Activated T-helper 1 cell treated with anti-CD3 and anti-CD28 coated beads, Interleukin-12 subunit alpha, Interleukin-12 subunit beta, Interleukin-2, Interleukin-4 antibody, amounts not matched to agents 30 ng/mL and 10 ng/mL and 1 ng/mL, durations not matched to agents 14 hours and 24 hours and 36 hours (primary cell): Measurements from ENCODE around the gene MYO5C. TPM values are rescaled to one million over a fixed set of nuclear protein-coding genes. Genes with fewer than 3 reads are reported as not detected.

ENCODE experiments used
- DNase-seq: peaks from one replicate; pipeline ENCODE4 v3.0.0; 2021; ENCODE audit warnings: low spot score
- H3K27ac Mint-ChIP-seq: one replicate; pipeline ENCODE4 v1.8.0; 2021; ENCODE audit warnings: mild to moderate bottlenecking, mixed read lengths
- H3K27me3 Mint-ChIP-seq: one replicate; pipeline ENCODE4 v1.8.0; 2022; ENCODE audit warnings: mild to moderate bottlenecking, moderate library complexity, mixed read lengths; ENCODE audit not compliant: insufficient read depth
- H3K36me3 Mint-ChIP-seq: one replicate; pipeline ENCODE4 v1.8.0; 2021; ENCODE audit warnings: low read depth, mixed read lengths
- H3K4me1 Mint-ChIP-seq: one replicate; pipeline ENCODE4 v1.8.0; 2021; ENCODE audit warnings: low read depth, mixed read lengths
- H3K4me3 Mint-ChIP-seq: one replicate; pipeline ENCODE4 v1.8.0; 2021; ENCODE audit warnings: mild to moderate bottlenecking, moderate library complexity, mixed read lengths
- H3K9me3 Mint-ChIP-seq: one replicate; pipeline ENCODE4 v1.8.0; 2021; ENCODE audit warnings: mixed read lengths
- intact Hi-C: fragments of 100-400 bp; cut with micrococcal nuclease; formaldehyde crosslinking; loops from one replicate; pipeline ENCODE4 v1.15.1; 2024
- total RNA-seq: library from RNA; stranded (reverse); gene quantifications from 2 replicates; pipeline ENCODE4 v1.2.3, GENCODE V29; 2022

The MYO5C gene
- total RNA-seq, 1 donor from 2014 or later: 0.29 TPM

DNA sequence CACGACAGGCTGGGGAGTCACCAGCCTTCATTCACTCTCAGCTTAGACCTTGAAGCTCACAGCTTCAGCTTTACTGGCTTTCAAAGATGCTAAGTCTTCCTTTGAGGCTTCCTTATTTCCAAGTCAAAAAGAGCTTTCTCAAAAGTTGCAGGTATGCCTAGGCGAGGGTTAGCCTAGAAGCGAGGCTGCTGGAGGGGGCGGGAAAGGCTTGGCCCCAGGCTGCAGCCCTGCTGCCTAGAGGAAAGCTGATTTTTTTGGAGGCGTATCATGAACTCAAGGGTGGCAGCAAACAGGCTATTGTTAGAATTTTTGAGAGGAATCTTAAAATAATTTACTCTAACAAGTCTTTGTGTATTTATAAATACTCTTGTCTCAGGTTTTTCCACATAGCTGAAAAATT is 37.1 kb downstream of the MYO5C start:
- H3K27ac Mint-ChIP-seq: peak overlapping the region; percentile 64
- intact Hi-C loops: loop anchor here (5.0 kb wide), 1 partner anchor 939 kb away; no protein-coding TSS in a partner anchor
- peaks cover 48% of the 10 kb centered on the region for H3K4me1 Mint-ChIP-seq
- no peak for DNase-seq
- no peaks in the 10 kb centered on the region for H3K27me3 Mint-ChIP-seq
- H3K4me3 Mint-ChIP-seq: no peak overlapping the region
- peaks cover 3% of the 10 kb centered on the region for H3K36me3 Mint-ChIP-seq
- no peaks in the 10 kb centered on the region for H3K9me3 Mint-ChIP-seq

- Mint-ChIP-seq H3K36me3 (peaks cover 1% of the 10 kb centered on the region), H3K9me3 (no peaks in the 10 kb centered on the region), H3K4me1 (peaks cover 41% of the 10 kb centered on the region), H3K27me3 (no peaks in the 10 kb centered on the region), H3K4me3 (no peak overlapping the region), H3K27ac (no peak overlapping the region)
- intact Hi-C loops: loop anchor here (2.0 to 5.0 kb wide), 4 partner anchors 311 to 940 kb away; partner anchors contain the start of genes ARPP19 and ATOSA
- no peak for DNase-seq
These were observed 37.9 kb downstream of the MYO5C start for GRCh38 chr15:52257734-52258062.

DNA sequence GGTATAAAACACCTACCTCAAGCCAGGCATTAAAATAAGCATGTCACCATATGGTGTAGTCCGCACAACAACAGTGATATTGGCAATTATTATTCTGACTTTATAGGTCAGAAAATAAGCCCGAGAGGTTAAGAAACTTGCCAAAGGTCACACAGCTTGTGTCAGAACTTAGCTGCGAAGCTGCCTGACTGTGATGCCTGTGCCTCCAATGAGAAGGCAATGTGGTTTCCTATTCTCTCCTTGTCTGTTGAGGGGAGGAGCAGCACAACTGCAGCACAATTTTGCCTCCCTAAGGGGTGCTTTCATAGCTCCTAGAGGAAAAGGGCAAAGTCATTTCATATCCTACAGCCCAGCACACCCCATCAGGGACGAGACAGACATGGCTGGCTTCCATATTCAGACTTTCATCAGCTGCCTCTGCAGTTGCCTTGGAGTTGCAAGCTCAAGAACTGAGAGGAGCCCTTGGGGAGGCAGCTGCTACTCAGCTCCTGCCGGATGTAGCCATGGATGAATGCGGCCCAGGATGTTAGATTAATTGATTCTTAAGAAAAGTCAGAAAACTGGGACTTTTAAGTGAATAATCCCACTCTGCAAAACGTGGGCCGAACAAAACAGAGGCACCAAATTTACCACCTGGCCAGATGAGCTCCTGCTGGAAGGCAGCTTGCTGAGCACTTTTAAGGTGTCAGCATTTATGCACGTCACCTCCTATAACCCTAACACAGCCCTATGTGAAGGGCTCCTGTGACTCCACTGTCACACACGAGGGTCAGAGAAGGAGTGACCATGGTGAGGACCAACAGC is 38.5 kb downstream of the MYO5C start:
- Mint-ChIP-seq H3K4me3 (no peak overlapping the region), H3K4me1 (peaks cover 35% of the 10 kb centered on the region), H3K9me3 (no peaks in the 10 kb centered on the region), H3K27me3 (no peaks in the 10 kb centered on the region), H3K36me3 (peaks cover 1% of the 10 kb centered on the region), H3K27ac (no peak overlapping the region)
- intact Hi-C loops: loop anchor here (1.0 to 5.0 kb wide), 7 partner anchors 74 to 940 kb away; partner anchors contain the start of genes ARPP19, ATOSA and MYO5A
- no peak for DNase-seq

DNA sequence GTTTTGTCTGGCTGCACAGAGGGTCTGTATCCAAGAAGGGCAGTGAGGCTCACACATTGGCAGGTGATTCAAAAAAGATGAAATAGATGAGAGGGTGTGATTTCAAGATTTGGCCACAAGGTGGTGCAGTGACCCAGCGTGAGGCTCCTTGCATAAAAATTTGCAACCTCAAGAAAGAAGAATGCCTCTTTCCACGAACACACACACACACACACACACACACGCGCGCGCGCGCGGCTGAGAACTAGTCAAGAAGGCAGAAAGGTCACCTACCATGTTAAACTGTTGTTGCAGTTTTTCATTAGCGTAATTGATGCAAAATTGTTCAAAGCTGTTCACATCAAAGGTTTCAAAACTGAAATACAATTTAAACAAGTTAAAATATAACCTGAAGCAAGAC is 39.2 kb downstream of the MYO5C start:
- no peaks in the 10 kb centered on the region for H3K36me3 Mint-ChIP-seq
- no peaks in the 10 kb centered on the region for H3K27me3 Mint-ChIP-seq
- peaks cover 28% of the 10 kb centered on the region for H3K4me1 Mint-ChIP-seq
- H3K4me3 Mint-ChIP-seq: peak overlapping the region; percentile 47
- intact Hi-C loops: loop anchor here (1.0 to 5.0 kb wide), 7 partner anchors 75 to 941 kb away; partner anchors contain the start of genes ARPP19, ATOSA and MYO5A
- peak; percentile 62 for DNase-seq
- H3K9me3 Mint-ChIP-seq: no peaks in the 10 kb centered on the region
- peak overlapping the region; percentile 82 for H3K27ac Mint-ChIP-seq

DNA sequence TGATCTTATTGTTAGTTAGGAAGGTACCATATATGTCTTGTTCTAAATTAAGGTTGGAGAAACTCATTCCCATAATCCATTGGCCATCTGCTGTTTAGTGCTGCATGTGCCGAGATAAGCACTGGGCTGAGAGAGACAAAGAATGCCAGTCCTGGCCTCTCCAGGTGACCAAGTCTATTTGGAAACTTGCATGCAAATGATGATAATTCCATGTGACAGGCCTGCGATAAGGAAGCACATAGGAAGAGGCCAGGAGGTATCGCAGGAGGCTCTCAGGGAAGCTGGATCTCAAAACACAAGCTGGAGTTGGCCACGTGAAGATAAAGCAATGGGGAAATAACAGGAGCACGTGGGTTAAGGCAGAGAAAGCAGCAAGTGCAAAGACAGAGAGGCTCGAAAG is 39.7 kb downstream of the MYO5C start:
- Mint-ChIP-seq H3K27me3 (no peaks in the 10 kb centered on the region), H3K4me3 (no peak overlapping the region), H3K36me3 (no peaks in the 10 kb centered on the region), H3K4me1 (peaks cover 26% of the 10 kb centered on the region), H3K27ac (no peak overlapping the region), H3K9me3 (no peaks in the 10 kb centered on the region)
- DNase-seq: no peak
- intact Hi-C loops: loop anchor here (1.0 to 5.0 kb wide), 7 partner anchors 75 to 941 kb away; partner anchors contain the start of genes ARPP19, ATOSA and MYO5A

GRCh38 chr15:52255008-52255407 is 40.6 kb downstream of the MYO5C start:
- Mint-ChIP-seq H3K9me3 (no peaks in the 10 kb centered on the region), H3K4me1 (peaks cover 19% of the 10 kb centered on the region), H3K36me3 (no peaks in the 10 kb centered on the region), H3K4me3 (no peak overlapping the region), H3K27me3 (no peaks in the 10 kb centered on the region), H3K27ac (no peak overlapping the region)
- intact Hi-C loops: loop anchor here (5.0 kb wide), 1 partner anchor 942 kb away; no protein-coding TSS in a partner anchor
- DNase-seq: no peak

DNA sequence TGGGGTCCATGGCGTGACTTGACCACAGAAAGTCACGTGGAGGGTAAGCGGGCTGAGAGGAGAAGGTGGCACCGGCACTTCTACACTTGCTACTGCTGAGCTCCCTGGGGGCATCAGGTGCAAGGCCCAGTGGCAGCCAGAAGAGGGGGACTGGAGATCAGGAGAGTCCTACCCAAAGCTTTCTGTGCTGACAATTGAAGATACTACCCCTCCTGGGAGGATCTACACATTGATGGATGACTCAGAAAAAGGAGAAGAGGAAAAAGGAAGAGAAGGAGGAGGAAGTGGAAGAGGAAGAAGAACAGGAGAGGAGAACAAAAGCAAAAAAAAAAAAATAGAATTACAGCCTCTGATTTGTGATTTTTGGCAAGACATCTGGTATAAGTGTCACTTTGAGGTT is 41.2 kb downstream of the MYO5C start:
- Mint-ChIP-seq H3K9me3 (no peaks in the 10 kb centered on the region), H3K27me3 (no peaks in the 10 kb centered on the region), H3K4me3 (no peak overlapping the region), H3K27ac (peak overlapping the region; percentile 49), H3K36me3 (no peaks in the 10 kb centered on the region), H3K4me1 (peaks cover 19% of the 10 kb centered on the region)
- intact Hi-C loops: no loop called here
- DNase-seq: no peak

GRCh38 chr15:52252781-52253180 is 42.8 kb downstream of the MYO5C start:
- no peak for DNase-seq
- H3K27me3 Mint-ChIP-seq: peaks cover 5% of the 10 kb centered on the region
- no peak overlapping the region for H3K27ac Mint-ChIP-seq
- peaks cover 18% of the 10 kb centered on the region for H3K4me1 Mint-ChIP-seq
- no peaks in the 10 kb centered on the region for H3K36me3 Mint-ChIP-seq
- no peak overlapping the region for H3K4me3 Mint-ChIP-seq
- no peaks in the 10 kb centered on the region for H3K9me3 Mint-ChIP-seq
- intact Hi-C loops: no loop called here

DNA sequence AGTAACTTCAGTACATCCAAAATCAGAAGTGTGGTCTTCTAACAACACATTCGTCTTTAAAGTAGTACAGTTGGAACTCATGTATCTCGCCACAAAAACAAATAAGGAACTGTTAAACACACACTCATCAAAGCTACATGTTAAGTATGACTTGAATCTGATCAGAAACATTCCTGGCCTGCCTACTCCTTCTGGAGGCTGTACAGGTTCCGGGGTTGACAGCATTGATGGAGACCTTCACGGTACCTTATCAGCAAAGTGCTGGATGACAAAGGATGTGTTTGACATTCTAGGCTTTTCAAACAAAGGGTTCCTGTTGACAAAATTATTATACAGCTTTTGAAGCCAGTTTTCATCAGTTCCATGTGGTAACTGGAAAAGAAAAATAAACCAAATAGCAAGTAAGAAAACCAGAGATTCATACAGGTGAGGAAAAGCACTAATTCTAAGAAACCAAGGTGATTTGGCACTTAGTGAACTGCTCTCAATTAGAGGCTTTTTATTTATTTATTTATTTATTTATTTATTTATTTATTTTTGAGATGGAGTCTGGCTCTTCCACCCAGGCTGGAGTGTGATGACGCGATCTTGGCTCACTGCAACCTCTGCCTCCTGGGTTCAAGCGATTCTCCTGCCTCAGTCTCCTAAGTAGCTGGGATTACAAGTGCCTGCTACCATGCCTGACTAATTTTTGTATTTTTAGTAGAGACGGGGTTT is 44.3 kb downstream of the MYO5C start:
- peaks cover 8% of the 10 kb centered on the region for H3K27me3 Mint-ChIP-seq
- intact Hi-C loops: no loop called here
- no peaks in the 10 kb centered on the region for H3K9me3 Mint-ChIP-seq
- no peak for DNase-seq
- H3K4me3 Mint-ChIP-seq: no peak overlapping the region
- H3K4me1 Mint-ChIP-seq: peaks cover 6% of the 10 kb centered on the region
- no peaks in the 10 kb centered on the region for H3K36me3 Mint-ChIP-seq
- H3K27ac Mint-ChIP-seq: no peak overlapping the region

DNA sequence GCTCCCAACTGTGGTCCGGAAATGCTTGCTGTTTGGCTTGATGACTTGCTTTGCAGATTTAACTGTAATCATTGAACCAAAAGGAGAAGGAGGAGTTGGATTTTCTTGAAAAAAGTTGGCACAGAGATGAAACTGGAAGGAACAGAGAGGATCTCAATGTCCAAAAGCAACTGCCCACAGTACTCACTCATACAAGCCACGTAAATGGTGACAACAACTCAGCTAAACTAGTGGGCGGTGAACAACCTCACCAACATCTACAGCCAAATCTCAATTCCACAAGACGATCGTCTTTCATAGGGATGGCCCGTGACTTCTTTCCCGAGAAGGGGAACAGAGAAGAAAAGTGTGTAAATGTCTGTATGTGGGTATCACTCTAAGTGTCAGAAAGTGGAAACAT is 48.1 kb downstream of the MYO5C start:
- intact Hi-C loops: no loop called here
- H3K27ac Mint-ChIP-seq: no peak overlapping the region
- H3K4me1 Mint-ChIP-seq: no peaks in the 10 kb centered on the region

GRCh38 chr15:52246686-52247431 is 48.7 kb downstream of the MYO5C start:
- H3K27ac Mint-ChIP-seq: no peak overlapping the region
- H3K4me1 Mint-ChIP-seq: peaks cover 2% of the 10 kb centered on the region
- no peak overlapping the region for H3K4me3 Mint-ChIP-seq
- H3K9me3 Mint-ChIP-seq: no peaks in the 10 kb centered on the region
- H3K27me3 Mint-ChIP-seq: peaks cover 13% of the 10 kb centered on the region
- DNase-seq: no peak
- no peaks in the 10 kb centered on the region for H3K36me3 Mint-ChIP-seq
- intact Hi-C loops: no loop called here

More for the DNA sequence above, 48.1 kb downstream of the MYO5C start:
- Mint-ChIP-seq H3K36me3 (no peaks in the 10 kb centered on the region), H3K9me3 (no peaks in the 10 kb centered on the region), H3K27me3 (peaks cover 13% of the 10 kb centered on the region), H3K4me3 (no peak overlapping the region)
- DNase-seq: no peak

- DNase-seq: no peak
- H3K4me3 Mint-ChIP-seq: no peak overlapping the region
- no peaks in the 10 kb centered on the region for H3K9me3 Mint-ChIP-seq
- intact Hi-C loops: no loop called here
- no peaks in the 10 kb centered on the region for H3K36me3 Mint-ChIP-seq
- H3K27me3 Mint-ChIP-seq: peaks cover 13% of the 10 kb centered on the region
- H3K27ac Mint-ChIP-seq: no peak overlapping the region
- peaks cover 9% of the 10 kb centered on the region for H3K4me1 Mint-ChIP-seq
These were observed 51.7 kb downstream of the MYO5C start for GRCh38 chr15:52243697-52244555.
